ENCODE measurements around the gene PLCL2.

DNA sequence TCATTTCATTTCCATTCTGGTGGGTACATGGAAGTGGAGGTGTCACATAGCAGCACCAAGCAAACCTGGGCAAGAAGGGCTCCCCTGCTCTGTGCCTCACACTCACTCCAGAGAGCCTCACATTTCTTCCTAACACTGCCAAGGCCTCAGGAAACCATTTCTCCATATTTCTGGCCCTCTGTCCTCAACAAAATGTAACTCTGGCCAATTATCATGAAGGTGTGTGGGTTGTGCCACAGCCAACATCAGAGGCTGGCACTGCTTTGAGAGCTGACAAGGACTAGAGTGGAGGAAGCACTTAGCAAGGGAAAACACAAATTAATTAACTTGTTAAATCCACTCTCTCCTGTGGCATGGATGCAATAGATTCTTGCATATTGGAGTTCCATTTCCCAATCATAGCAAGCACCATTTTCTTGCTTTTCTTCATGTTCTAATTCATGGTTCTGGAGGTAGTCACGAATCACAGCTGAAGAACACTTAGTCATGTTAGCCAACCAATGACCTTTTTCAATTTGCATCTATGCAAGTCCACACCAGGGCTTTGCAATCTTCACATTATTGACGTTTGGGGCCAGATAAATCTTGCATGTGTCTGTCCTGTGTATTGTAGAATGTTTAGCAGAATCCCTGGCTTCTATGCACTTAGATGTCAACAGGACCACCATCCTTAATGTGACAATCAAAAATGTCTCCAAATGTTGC lies 241.1 kb downstream of the PLCL2 start:
- TF ChIP-seq, protein P1, sequence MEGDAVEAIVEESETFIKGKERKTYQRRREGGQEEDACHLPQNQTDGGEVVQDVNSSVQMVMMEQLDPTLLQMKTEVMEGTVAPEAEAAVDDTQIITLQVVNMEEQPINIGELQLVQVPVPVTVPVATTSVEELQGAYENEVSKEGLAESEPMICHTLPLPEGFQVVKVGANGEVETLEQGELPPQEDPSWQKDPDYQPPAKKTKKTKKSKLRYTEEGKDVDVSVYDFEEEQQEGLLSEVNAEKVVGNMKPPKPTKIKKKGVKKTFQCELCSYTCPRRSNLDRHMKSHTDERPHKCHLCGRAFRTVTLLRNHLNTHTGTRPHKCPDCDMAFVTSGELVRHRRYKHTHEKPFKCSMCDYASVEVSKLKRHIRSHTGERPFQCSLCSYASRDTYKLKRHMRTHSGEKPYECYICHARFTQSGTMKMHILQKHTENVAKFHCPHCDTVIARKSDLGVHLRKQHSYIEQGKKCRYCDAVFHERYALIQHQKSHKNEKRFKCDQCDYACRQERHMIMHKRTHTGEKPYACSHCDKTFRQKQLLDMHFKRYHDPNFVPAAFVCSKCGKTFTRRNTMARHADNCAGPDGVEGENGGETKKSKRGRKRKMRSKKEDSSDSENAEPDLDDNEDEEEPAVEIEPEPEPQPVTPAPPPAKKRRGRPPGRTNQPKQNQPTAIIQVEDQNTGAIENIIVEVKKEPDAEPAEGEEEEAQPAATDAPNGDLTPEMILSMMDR (IDR thresholded peaks at IDR 0.05): no peak
- TF ChIP-seq EZH2 (IDR thresholded peaks at IDR 0.05): no peak
